Measurements from ENCODE around the gene SLC31A1. TPM values are rescaled to one million over a fixed set of nuclear protein-coding genes. Genes with fewer than 3 reads are reported as not detected.

Gene SLC31A1
- total RNA-seq, 1 donor from 2014 or later, result 20.0 TPM

- Mint-ChIP-seq H3K27ac (no peak overlapping the region), H3K9me3 (no peaks in the 10 kb centered on the region), H3K4me1 (ENCODE audit: low read depth) (no peaks in the 10 kb centered on the region), H3K36me3 (ENCODE audit: low read depth) (no peaks in the 10 kb centered on the region), H3K27me3 (ENCODE audit: low read depth) (peaks cover 19% of the 10 kb centered on the region), H3K4me3 (ENCODE audit: low read depth) (no peak overlapping the region)
- DNase-seq (ENCODE audit: low spot score), result no peak
- intact Hi-C loops (cut with micrococcal nuclease), result no loop called here
Measured at GRCh38 chr9:113301548-113301947, 80.2 kb downstream of the SLC31A1 start.

- Mint-ChIP-seq H3K27ac (no peak within 1 kb of the TSS), H3K4me3 (ENCODE audit: low read depth) (no peak within 1 kb of the TSS), H3K9me3 (no peaks in the 10 kb centered on the region), H3K36me3 (ENCODE audit: low read depth) (no peaks in the 10 kb centered on the region), H3K27me3 (ENCODE audit: low read depth) (peaks cover 22% of the 10 kb centered on the region), H3K4me1 (ENCODE audit: low read depth) (no peaks in the 10 kb centered on the region)
- intact Hi-C loops (cut with micrococcal nuclease), result no loop called here
- DNase-seq (ENCODE audit: low spot score), result no peak
Measured at GRCh38 chr9:113302792-113303418, 81.6 kb downstream of the SLC31A1 start, which contains the start of gene RNF183. TSS of gene RNF183 (minus strand) at chr9:113303376. CDS start at chr9:113298184, 5,192 bp downstream.

- peaks cover 12% of the 10 kb centered on the region for H3K4me1 Mint-ChIP-seq (ENCODE audit: low read depth)
- DNase-seq (ENCODE audit: low spot score), result no peak
- intact Hi-C loops (cut with micrococcal nuclease), result no loop called here
- no peaks in the 10 kb centered on the region for H3K36me3 Mint-ChIP-seq (ENCODE audit: low read depth)
- H3K27me3 Mint-ChIP-seq (ENCODE audit: low read depth), result peaks cover 6% of the 10 kb centered on the region
- H3K27ac Mint-ChIP-seq, result no peak overlapping the region
- no peaks in the 10 kb centered on the region for H3K9me3 Mint-ChIP-seq
- H3K4me3 Mint-ChIP-seq (ENCODE audit: low read depth), result no peak overlapping the region
Measured at GRCh38 chr9:113306566-113306965, 85.2 kb downstream of the SLC31A1 start.

GRCh38 chr9:113307396-113307975 is 86.1 kb downstream of the SLC31A1 start:
- Mint-ChIP-seq H3K36me3 (ENCODE audit: low read depth) (no peaks in the 10 kb centered on the region), H3K4me1 (ENCODE audit: low read depth) (peaks cover 12% of the 10 kb centered on the region), H3K4me3 (ENCODE audit: low read depth) (no peak overlapping the region), H3K9me3 (no peaks in the 10 kb centered on the region), H3K27me3 (ENCODE audit: low read depth) (peaks cover 3% of the 10 kb centered on the region), H3K27ac (no peak overlapping the region)
- intact Hi-C loops (cut with micrococcal nuclease), result no loop called here
- DNase-seq (ENCODE audit: low spot score), result no peak

- no peak for DNase-seq (ENCODE audit: low spot score)
- Mint-ChIP-seq H3K4me1 (ENCODE audit: low read depth) (peaks cover 12% of the 10 kb centered on the region), H3K27ac (no peak overlapping the region), H3K27me3 (ENCODE audit: low read depth) (peaks cover 3% of the 10 kb centered on the region), H3K4me3 (ENCODE audit: low read depth) (no peak overlapping the region), H3K36me3 (ENCODE audit: low read depth) (no peaks in the 10 kb centered on the region), H3K9me3 (no peaks in the 10 kb centered on the region)
- intact Hi-C loops (cut with micrococcal nuclease), result loop anchor here (1.0 to 2.0 kb wide), 5 partner anchors 35 to 98 kb away; partner anchors contain the start of genes ALAD, BSPRY, CDC26 and HDHD3
Measured at GRCh38 chr9:113309204-113309813, 88.0 kb downstream of the SLC31A1 start.

- Mint-ChIP-seq H3K9me3 (no peaks in the 10 kb centered on the region), H3K4me1 (ENCODE audit: low read depth) (peaks cover 12% of the 10 kb centered on the region), H3K27ac (peak overlapping the region; percentile 30), H3K27me3 (ENCODE audit: low read depth) (peaks cover 3% of the 10 kb centered on the region), H3K36me3 (ENCODE audit: low read depth) (no peaks in the 10 kb centered on the region), H3K4me3 (ENCODE audit: low read depth) (no peak overlapping the region)
- intact Hi-C loops (cut with micrococcal nuclease), result no loop called here
- DNase-seq (ENCODE audit: low spot score), result no peak
Measured at GRCh38 chr9:113310538-113310937, 89.2 kb downstream of the SLC31A1 start.

- Mint-ChIP-seq H3K4me3 (ENCODE audit: low read depth) (no peak overlapping the region), H3K27ac (no peak overlapping the region)
- intact Hi-C loops (cut with micrococcal nuclease), result no loop called here
Measured at GRCh38 chr9:113311961-113312360, 90.6 kb downstream of the SLC31A1 start.

GRCh38 chr9:113313261-113313660 is 91.9 kb downstream of the SLC31A1 start:
- intact Hi-C loops (cut with micrococcal nuclease), result no loop called here
- no peaks in the 10 kb centered on the region for H3K36me3 Mint-ChIP-seq (ENCODE audit: low read depth)

More at GRCh38 chr9:113311961-113312360, 90.6 kb downstream of the SLC31A1 start:
- Mint-ChIP-seq H3K9me3 (no peaks in the 10 kb centered on the region), H3K36me3 (ENCODE audit: low read depth) (no peaks in the 10 kb centered on the region), H3K4me1 (ENCODE audit: low read depth) (peaks cover 12% of the 10 kb centered on the region), H3K27me3 (ENCODE audit: low read depth) (peaks cover 3% of the 10 kb centered on the region)
- no peak for DNase-seq (ENCODE audit: low spot score)

More at GRCh38 chr9:113313261-113313660, 91.9 kb downstream of the SLC31A1 start:
- no peaks in the 10 kb centered on the region for H3K9me3 Mint-ChIP-seq
- no peak overlapping the region for H3K4me3 Mint-ChIP-seq (ENCODE audit: low read depth)
- H3K27ac Mint-ChIP-seq, result no peak overlapping the region
- H3K27me3 Mint-ChIP-seq (ENCODE audit: low read depth), result no peaks in the 10 kb centered on the region
- DNase-seq (ENCODE audit: low spot score), result no peak
- H3K4me1 Mint-ChIP-seq (ENCODE audit: low read depth), result peaks cover 12% of the 10 kb centered on the region

Other genes starting within 250 kb of the SLC31A1 start
- 0.16 TPM in 1 of 2 replicates, not detected in the other for gene ZNF883, start 209.4 kb upstream of the SLC31A1 start, total RNA-seq
- gene ZFP37, start 164.8 kb upstream of the SLC31A1 start, total RNA-seq, result 0.21 and 0.30 TPM in 2 replicates
- gene SLC31A2, start 70.5 kb upstream of the SLC31A1 start, total RNA-seq, result 4.7 and 5.0 TPM in 2 replicates
- gene FKBP15, start 267 bp upstream of the SLC31A1 start, total RNA-seq, result 39.6 and 40.4 TPM in 2 replicates
- 50.2 and 51.2 TPM in 2 replicates for gene CDC26, start 54.0 kb downstream of the SLC31A1 start, total RNA-seq
- gene PRPF4, start 54.1 kb downstream of the SLC31A1 start, total RNA-seq, result 57.3 and 61.0 TPM in 2 replicates
- 0.30 TPM in 1 of 2 replicates, not detected in the other for gene RNF183, start 81.8 kb downstream of the SLC31A1 start, total RNA-seq
- gene WDR31, start 118.7 kb downstream of the SLC31A1 start, total RNA-seq, result 1.9 and 2.1 TPM in 2 replicates
- gene BSPRY, start 128.0 kb downstream of the SLC31A1 start, total RNA-seq, result 11.1 and 12.5 TPM in 2 replicates
- gene HDHD3, start 155.4 kb downstream of the SLC31A1 start, total RNA-seq, result 18.7 and 18.8 TPM in 2 replicates
- gene ALAD, start 179.7 kb downstream of the SLC31A1 start, total RNA-seq, result 27.9 and 28.3 TPM in 2 replicates
- 71.0 and 73.8 TPM in 2 replicates for gene POLE3, start 189.1 kb downstream of the SLC31A1 start, total RNA-seq
- gene C9orf43, start 189.2 kb downstream of the SLC31A1 start, total RNA-seq, result 0.48 TPM in 2 replicates
- 56.2 and 64.2 TPM in 2 replicates for gene RGS3, start 242.2 kb downstream of the SLC31A1 start, total RNA-seq

All from activated T-helper 2 cell treated with anti-CD3 and anti-CD28 coated beads, Interferon-gamma antibody, Interleukin-2, Interleukin-4, amounts not matched to agents 10 μg/mL and 5 μg/mL and 100 μg/mL, durations not matched to agents 14 hours and 24 hours and 36 hours (primary cell).